SU-DHL-6 (cell line): Measurements from ENCODE around the gene STIM2.

Experiments used
- CTCF ChIP-seq: fragments of 200-600 bp; sonication (generic); IDR thresholded peaks from one replicate; pipeline ENCODE4 v1.5.1; 2017; ENCODE audit warnings: antibody characterized with exemption, mild to moderate bottlenecking, low read length, moderate library complexity; ENCODE audit not compliant: insufficient read depth, poor library complexity, severe bottlenecking
- EZH2phosphoT487 ChIP-seq: fragments of 200-600 bp; sonication (generic), shearing (Covaris generic); conservative IDR thresholded peaks from 2 replicates; pipeline ENCODE4 v1.6.1; 2018; ENCODE audit warnings: mild to moderate bottlenecking, antibody characterized with exemption, low read length, moderate library complexity, mixed read lengths

- TF ChIP-seq CTCF (no peak), EZH2phosphoT487 (no peak)
These were observed 3.7 kb upstream of the STIM2 start for GRCh38 chr4:26856906-26857277.
